Choroid plexus epithelial cell (primary cell): Measurements from ENCODE around the gene MYL9.
"Not testable (repeated sequence)": the region's sequence is repeated elsewhere in the genome, so short reads cannot be mapped to it uniquely, and the experiment has no call there.

Experiments used
- DNase-seq: peaks from one replicate; pipeline ENCODE4 v3.0.0-alpha.2; 2010; ENCODE audit warnings: low read depth
- H3K4me3 ChIP-seq: 2 replicates; pipeline ENCODE4 v1.5.1; 2011; ENCODE audit warnings: low read depth, mild to moderate bottlenecking, control low read depth, low read length, moderate library complexity
- TF ChIP-seq, protein P1 (sequence below): conservative IDR thresholded peaks from 2 replicates; pipeline ENCODE4 v1.5.1; 2011; ENCODE audit warnings: low read depth, mild to moderate bottlenecking, control low read depth, inconsistent platforms, low read length, moderate library complexity

Gene MYL9

DNA sequence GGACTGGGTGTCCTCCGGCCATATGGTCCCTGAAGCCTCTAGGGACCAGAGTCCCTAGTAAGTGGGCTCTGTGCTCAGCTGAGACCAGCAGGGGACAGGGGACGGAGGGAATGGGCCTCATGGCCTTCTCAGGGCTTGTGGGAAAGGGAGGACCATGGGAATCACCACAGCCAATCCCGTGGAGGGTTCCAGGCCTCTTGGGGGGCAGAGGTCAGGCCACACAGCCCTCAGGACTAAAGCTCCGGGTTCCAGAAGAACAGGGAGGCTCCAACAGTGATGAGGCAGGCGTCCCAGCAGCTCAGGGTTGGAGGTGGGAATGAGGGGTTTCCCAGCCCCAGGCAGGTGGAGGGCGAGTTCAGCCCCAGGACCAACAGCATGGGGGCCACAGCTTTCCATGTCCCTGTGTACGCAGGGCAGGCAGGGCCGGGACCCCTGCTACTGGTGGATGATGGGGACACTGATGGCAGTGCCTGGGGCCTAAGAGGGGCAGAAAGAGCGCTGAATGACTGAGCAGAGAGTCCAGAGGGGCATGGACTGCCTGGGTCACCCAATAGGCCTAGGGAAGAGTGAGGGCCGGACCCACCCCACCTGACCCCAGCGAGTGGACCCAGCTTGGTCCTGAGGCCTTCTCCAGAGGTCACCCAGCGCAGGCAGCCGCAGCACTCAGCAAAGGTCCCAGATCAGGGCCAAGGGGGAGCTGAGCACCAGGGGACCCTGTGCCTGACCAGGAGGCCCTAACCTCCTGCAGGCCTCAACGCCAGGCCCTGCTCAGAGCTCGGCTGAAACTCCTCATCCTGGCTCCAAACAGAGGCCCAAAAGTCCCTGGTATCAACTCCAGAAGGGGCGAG, 8.8 kb downstream of the MYL9 start:
- TF ChIP-seq, protein P1, sequence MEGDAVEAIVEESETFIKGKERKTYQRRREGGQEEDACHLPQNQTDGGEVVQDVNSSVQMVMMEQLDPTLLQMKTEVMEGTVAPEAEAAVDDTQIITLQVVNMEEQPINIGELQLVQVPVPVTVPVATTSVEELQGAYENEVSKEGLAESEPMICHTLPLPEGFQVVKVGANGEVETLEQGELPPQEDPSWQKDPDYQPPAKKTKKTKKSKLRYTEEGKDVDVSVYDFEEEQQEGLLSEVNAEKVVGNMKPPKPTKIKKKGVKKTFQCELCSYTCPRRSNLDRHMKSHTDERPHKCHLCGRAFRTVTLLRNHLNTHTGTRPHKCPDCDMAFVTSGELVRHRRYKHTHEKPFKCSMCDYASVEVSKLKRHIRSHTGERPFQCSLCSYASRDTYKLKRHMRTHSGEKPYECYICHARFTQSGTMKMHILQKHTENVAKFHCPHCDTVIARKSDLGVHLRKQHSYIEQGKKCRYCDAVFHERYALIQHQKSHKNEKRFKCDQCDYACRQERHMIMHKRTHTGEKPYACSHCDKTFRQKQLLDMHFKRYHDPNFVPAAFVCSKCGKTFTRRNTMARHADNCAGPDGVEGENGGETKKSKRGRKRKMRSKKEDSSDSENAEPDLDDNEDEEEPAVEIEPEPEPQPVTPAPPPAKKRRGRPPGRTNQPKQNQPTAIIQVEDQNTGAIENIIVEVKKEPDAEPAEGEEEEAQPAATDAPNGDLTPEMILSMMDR = no peak
- H3K4me3 ChIP-seq = no peak overlapping the region
- peak; percentile 34 for DNase-seq

DNA sequence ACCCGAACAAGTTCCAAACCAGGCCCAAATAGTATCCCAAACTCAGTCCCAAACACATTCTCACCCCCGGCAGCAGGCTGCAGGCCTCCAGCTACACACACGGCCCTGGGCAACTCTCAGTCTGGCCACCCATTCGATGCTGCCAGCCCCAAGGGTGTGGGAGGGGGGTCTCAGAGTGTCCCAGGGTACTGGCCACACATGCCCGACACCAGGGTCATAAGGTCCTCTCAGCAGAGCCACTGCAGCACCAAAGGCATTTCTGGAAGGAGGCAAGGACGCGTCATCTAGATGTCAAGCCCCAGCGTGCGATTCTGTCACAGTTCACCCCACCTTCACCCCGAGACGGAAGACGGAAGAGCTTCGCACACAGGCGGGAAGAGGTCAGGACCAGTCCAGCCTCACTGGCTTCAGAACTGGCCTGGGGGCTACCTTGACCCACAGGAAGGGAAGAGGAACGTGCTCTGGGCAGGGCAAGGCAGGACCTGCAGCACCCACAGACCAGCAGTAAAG, 9.5 kb downstream of the MYL9 start:
- no peak overlapping the region for H3K4me3 ChIP-seq
- peak; percentile 31 for DNase-seq
- TF ChIP-seq, protein P1 = no peak

DNA sequence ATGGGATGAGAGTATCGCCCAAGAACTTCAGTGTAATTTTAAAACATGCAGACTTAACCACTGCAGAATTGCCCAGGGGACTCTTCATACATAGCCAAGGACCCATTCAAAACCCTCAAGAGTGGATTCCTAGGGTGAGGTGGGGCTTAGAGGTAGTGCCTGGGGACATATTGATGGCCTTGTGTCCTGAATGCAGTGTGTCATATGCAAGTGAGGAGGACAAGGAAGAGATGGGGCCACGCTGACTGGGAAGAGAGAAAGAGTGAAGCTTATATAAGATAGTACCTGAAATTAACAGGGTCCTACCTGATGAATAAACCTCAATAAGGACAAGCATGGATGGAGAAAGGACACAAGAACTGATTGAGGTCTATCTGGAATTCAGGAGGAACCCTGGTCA, 13.9 kb downstream of the MYL9 start:
- no peak overlapping the region for H3K4me3 ChIP-seq
- TF ChIP-seq, protein P1 = no peak
- DNase-seq = no peak

DNA sequence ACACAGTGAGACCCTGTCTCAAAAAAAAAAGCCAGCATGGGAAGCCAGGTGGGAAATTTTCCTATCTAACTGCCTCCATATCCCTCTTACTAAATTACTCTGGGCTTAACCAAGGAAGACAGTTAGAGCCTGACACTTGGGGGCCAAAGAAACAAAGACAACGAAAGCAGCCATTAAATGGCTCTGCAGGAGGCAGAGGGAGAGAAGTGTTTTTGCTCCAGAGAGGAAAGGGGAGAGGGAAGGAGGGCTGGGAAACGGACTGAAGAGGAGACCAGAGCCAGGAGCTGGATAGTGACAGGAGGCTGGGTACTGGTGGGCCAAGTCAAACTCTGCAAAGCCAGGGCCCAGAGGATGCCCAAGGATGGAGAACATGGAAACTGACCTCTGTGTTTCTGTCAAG, 21.4 kb downstream of the MYL9 start:
- H3K4me3 ChIP-seq = no peak overlapping the region
- no peak for DNase-seq
- TF ChIP-seq, protein P1 = no peak

DNA sequence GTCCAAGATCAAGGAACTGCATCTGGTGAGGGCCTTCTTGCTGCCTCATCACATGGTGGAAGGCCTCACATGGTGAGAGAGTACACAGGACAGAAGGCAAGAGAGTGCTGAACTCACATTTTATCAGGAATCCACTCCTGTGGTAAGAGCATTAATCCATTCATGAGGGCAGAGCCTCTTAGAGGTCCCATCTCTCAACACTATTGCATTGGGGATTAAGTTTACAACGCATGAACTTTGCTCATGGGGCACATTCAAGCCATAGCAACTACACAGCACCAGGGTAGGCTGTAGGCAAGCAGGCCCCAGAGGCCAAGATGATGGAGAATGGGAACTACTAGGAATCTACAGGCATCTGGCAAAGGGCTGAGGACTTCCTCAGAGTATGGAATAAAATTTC, 22.1 kb downstream of the MYL9 start:
- TF ChIP-seq, protein P1 = no peak
- no peak for DNase-seq
- H3K4me3 ChIP-seq = no peak overlapping the region

DNA sequence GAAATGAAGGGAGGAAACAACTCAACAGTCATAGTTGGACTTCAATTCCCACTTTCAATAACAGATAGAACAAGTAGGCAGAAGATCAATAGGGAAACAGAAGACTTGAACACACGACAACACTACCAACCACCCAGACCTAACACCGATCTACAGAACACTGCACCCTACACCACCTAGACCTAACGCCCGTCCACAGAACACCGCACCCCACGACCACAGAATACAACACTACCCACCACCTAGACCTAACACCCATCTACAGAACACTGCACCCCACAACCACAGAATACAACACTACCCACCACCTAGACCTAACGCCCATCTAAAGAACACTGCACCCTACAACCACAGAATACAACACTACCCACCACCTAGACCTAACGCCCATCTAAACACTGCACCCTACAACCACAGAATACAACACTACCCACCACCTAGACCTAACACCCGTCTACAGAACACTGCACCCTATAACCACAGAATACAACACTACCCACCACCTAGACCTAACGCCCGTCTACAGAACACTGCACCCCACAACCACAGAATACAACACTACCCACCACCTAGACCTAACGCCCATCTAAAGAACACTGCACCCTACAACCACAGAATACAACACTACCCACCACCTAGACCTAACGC, 22.9 kb downstream of the MYL9 start:
- not testable (repeated sequence) for H3K4me3 ChIP-seq, DNase-seq

DNA sequence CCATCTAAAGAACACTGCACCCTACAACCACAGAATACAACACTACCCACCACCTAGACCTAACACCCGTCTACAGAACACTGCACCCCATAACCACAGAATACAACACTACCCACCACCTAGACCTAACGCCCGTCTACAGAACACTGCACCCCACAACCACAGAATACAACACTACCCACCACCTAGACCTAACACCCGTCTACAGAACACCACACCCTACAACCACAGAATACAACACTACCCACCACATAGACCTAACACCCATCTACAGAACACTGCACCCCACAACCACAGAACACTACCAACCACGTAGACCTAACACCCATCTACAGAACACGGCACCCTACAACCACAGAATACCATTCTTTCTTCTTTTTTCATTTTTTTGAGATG, 23.4 kb downstream of the MYL9 start:
- DNase-seq, H3K4me3 ChIP-seq: not testable (repeated sequence)

DNA sequence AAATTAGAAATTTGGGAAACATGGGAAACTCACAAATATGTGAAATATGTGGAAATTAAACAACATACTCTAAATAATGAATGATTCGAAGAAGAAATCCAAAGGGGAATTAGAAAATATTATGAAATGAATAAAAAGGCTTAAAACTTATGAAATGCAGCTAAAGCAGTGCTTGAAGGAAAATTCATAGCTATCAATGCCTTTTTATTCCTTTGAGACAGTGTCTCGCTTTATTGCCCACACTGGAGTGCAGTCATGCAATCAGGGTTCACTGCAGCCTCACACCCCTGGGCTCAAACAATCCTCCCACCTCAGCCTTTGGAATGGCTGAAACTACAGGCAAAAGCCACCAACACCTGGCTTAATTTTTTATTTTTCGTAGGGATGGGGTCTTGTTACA, 24.2 kb downstream of the MYL9 start:
- no peak overlapping the region for H3K4me3 ChIP-seq
- no peak for DNase-seq
- TF ChIP-seq, protein P1 = no peak
